Lung (tissue), 12 donors: ENCODE measurements around the gene ZNRF1. TPM values are rescaled to one million over a fixed set of nuclear protein-coding genes. Genes with fewer than 3 reads are reported as not detected.
A peak's percentile ranks its signal among the peaks of the same experiment; 100 is the strongest.

Experiments
- ATAC-seq: fragments of 200-7000 bp; cut with Tn5 transposase; one replicate; pipeline ENCODE4 v1.9.1; 2020; ENCODE audit warnings: moderate number of reproducible peaks; ENCODE audit not compliant: insufficient read depth, low FRiP score
- DNase-seq, 3 donors: peaks; one replicate each; pipeline ENCODE4 v3.0.0-alpha.2; 2013 to 2017
- H3K27ac ChIP-seq, 2 donors: one replicate each; pipeline ENCODE4 v1.5.1; 2013; ENCODE audit warnings: mild to moderate bottlenecking in 2 of 2, moderate library complexity in 2 of 2, control low read depth in 1 of 2, inconsistent platforms in 1 of 2, low read depth in 1 of 2, low read length in 1 of 2
- H3K27me3 ChIP-seq, 3 donors: one replicate each; pipeline ENCODE4 v1.5.1; 2013; ENCODE audit warnings: low read length in 2 of 3; ENCODE audit not compliant: control insufficient read depth in 3 of 3, insufficient read depth in 3 of 3
- H3K36me3 ChIP-seq, 4 donors: one replicate each; pipeline ENCODE4 v1.5.1; 2013; ENCODE audit warnings: low read length in 4 of 4, mild to moderate bottlenecking in 1 of 4, moderate library complexity in 1 of 4; ENCODE audit not compliant: control insufficient read depth in 4 of 4, insufficient read depth in 4 of 4
- H3K4me1 ChIP-seq, 5 donors: one replicate each; pipeline ENCODE4 v1.5.1; 2013; ENCODE audit warnings: low read length in 5 of 5, mild to moderate bottlenecking in 2 of 5, moderate library complexity in 1 of 5; ENCODE audit not compliant: control insufficient read depth in 5 of 5, insufficient read depth in 5 of 5
- H3K4me3 ChIP-seq: one replicate; pipeline ENCODE4 v1.5.1; 2013; ENCODE audit warnings: mild to moderate bottlenecking, control low read depth, moderate library complexity
- H3K9ac ChIP-seq, 2 donors: one replicate each; pipeline ENCODE4 v1.5.1; 2013; ENCODE audit warnings: low read length in 2 of 2, control low read depth in 1 of 2; ENCODE audit not compliant: insufficient read depth in 1 of 2
- H3K9me3 ChIP-seq, 4 donors: one replicate each; pipeline ENCODE4 v1.5.1; 2013; ENCODE audit warnings: low read length in 3 of 4, mild to moderate bottlenecking in 1 of 4, moderate library complexity in 1 of 4; ENCODE audit not compliant: control insufficient read depth in 4 of 4, insufficient read depth in 3 of 4
- CTCF ChIP-seq: IDR thresholded peaks from 2 replicates; pipeline ENCODE4 v1.5.1; 2012; ENCODE audit warnings: mild to moderate bottlenecking; ENCODE audit errors: control extremely low read depth, extremely low read depth
- WGBS, 2 donors: extraction: QIAGEN DNeasy Blood & Tissue Kit; methylation state at CpG; one replicate each; pipeline ENCODE4 v1.1.7; 2013; 5-methylcytosine and 5-hydroxymethylcytosine counted together
- polyA plus RNA-seq, 2 donors: library from polyadenylated mRNA; stranded (reverse); fragments of 200-250 nt; gene quantifications; one replicate each; pipeline ENCODE4 v1.2.1, GENCODE V29; 2013
- total RNA-seq, 2 donors: library from RNA; depleted of rRNA in 1 of 2; stranded (reverse); fragments of >200 nt in 1 of 2; gene quantifications; one replicate each; pipeline ENCODE4 v1.2.1, GENCODE V29; 2014 to 2021
- donor health status: control.
- donor health status: control.
- donor health status: Bipolar disorder and iron deficiency.
- donor health status: healthy.
- donor health status: DM: yes; HTN: yes; CAD: no.

ZNRF1 gene
- total and polyA plus RNA-seq, 4 donors = 8.9 to 25.1 (median 16.2) TPM

- ATAC-seq = no peak
- peaks cover 0 to 7% (median 0%) of the 10 kb centered on the region in 4 donors for H3K36me3 ChIP-seq
- no peak overlapping the region for H3K4me3 ChIP-seq
- no peak for TF ChIP-seq CTCF
- peaks cover 0 to 3% (median 0%) of the 10 kb centered on the region in 4 donors for H3K9me3 ChIP-seq
- H3K27me3 ChIP-seq = no peaks in the 10 kb centered on the region
- H3K9ac ChIP-seq = peak overlapping the region in 1 of 2 donors; percentile 28
- DNase-seq = no peak
- 34% methylated on average over 3 of the region's 3 CpGs for WGBS, 2 donors
- H3K27ac ChIP-seq = no peak overlapping the region
- peaks cover 3 to 6% (median 4%) of the 10 kb centered on the region in 5 donors for H3K4me1 ChIP-seq
Measured at GRCh38 chr16:75017670-75018525, 19.1 kb downstream of the ZNRF1 start.

GRCh38 chr16:75019007-75019406, 20.2 kb downstream of the ZNRF1 start:
- ATAC-seq (no peak), DNase-seq (no peak)
- no peaks in the 10 kb centered on the region for H3K27me3 ChIP-seq
- H3K27ac ChIP-seq = no peak overlapping the region
- H3K9me3 ChIP-seq = peaks cover 0 to 3% (median 0%) of the 10 kb centered on the region in 4 donors
- H3K36me3 ChIP-seq = peaks cover 0 to 7% (median 0%) of the 10 kb centered on the region in 4 donors
- 81 to 88% methylated on average over 8 of the region's 8 CpGs for WGBS, 2 donors
- no peak overlapping the region for H3K4me3 ChIP-seq
- H3K9ac ChIP-seq = no peak overlapping the region
- no peak for TF ChIP-seq CTCF
- H3K4me1 ChIP-seq = peaks cover 2 to 4% (median 3%) of the 10 kb centered on the region in 5 donors

GRCh38 chr16:75019586-75019985, 20.8 kb downstream of the ZNRF1 start:
- DNase-seq (no peak), ATAC-seq (no peak)
- Histone ChIP-seq H3K27me3 (no peaks in the 10 kb centered on the region), H3K36me3 (peaks cover 0 to 7% (median 0%) of the 10 kb centered on the region in 4 donors), H3K4me1 (peaks cover 2 to 6% (median 4%) of the 10 kb centered on the region in 5 donors), H3K4me3 (no peak overlapping the region), H3K27ac (no peak overlapping the region), H3K9ac (no peak overlapping the region), H3K9me3 (peaks cover 0 to 3% (median 0%) of the 10 kb centered on the region in 4 donors)
- WGBS, 2 donors = 96 to 98% methylated on average over 7 of the region's 7 CpGs
- TF ChIP-seq CTCF = no peak
